Vagina (tissue), 2 donors: ENCODE measurements around the gene SLC35A5. TPM values are rescaled to one million over a fixed set of nuclear protein-coding genes. Genes with fewer than 3 reads are reported as not detected.

Experiments used
- DNase-seq, 2 donors: peaks; one replicate each; pipeline ENCODE4 v3.0.0-alpha.2; 2017; ENCODE audit errors: extremely low spot score in 2 of 2
- H3K27ac ChIP-seq: fragments of 200-600 bp; sonication (generic); one replicate; pipeline ENCODE4 v1.5.1; 2019
- H3K27me3 ChIP-seq: fragments of 200-600 bp; sonication (generic); one replicate; pipeline ENCODE4 v1.5.1; 2019
- H3K36me3 ChIP-seq, 2 donors: fragments of 200-600 bp; sonication (generic); one replicate each; pipeline ENCODE4 v1.5.1; 2017 to 2019
- H3K4me1 ChIP-seq: fragments of 200-600 bp; sonication (generic); one replicate; pipeline ENCODE4 v1.5.1; 2019
- H3K4me3 ChIP-seq, 2 donors: fragments of 200-600 bp; sonication (generic); 1 replicate in 1 of 2; 2 replicates in 1 of 2; pipeline ENCODE4 v1.5.1; 2016 to 2019
- H3K9me3 ChIP-seq: fragments of 200-600 bp; sonication (generic); one replicate; pipeline ENCODE4 v1.5.1; 2019
- POLR2A ChIP-seq, 2 donors: fragments of 450-650 bp; IDR thresholded peaks; one replicate each; pipeline ENCODE4 v1.6.1; 2017; ENCODE audit warnings: antibody characterized with exemption in 2 of 2, mild to moderate bottlenecking in 2 of 2, moderate library complexity in 2 of 2
- POLR2AphosphoS5 ChIP-seq, 2 donors: sonication (generic); formaldehyde crosslinking; IDR thresholded peaks; one replicate each; pipeline ENCODE4 v1.9.0; 2017; ENCODE audit warnings: antibody characterized with exemption in 2 of 2, mild to moderate bottlenecking in 2 of 2, low read depth in 1 of 2; ENCODE audit not compliant: insufficient read depth in 1 of 2
- intact Hi-C: fragments of 100-400 bp; cut with DNase I; formaldehyde crosslinking; loops from one replicate; pipeline ENCODE4 v1.15.1; 2023
- total RNA-seq: library from RNA; depleted of rRNA; stranded (reverse); fragments of >200 nt; gene quantifications from one replicate; pipeline ENCODE4 v1.2.3, GENCODE V29; 2016
- TF ChIP-seq, protein P1 (sequence below), 3 experiments: fragments of 450-650 bp in 2 of 3; fragments of 200-600 bp in 1 of 3; sonication (generic) in 1 of 3; IDR thresholded peaks; one replicate each; pipeline ENCODE4 v1.5.1; 2017 to 2019; ENCODE audit warnings: antibody characterized with exemption in 3 of 3, mild to moderate bottlenecking in 2 of 3, moderate library complexity in 2 of 3

The SLC35A5 gene
- total RNA-seq, 1 donor from 2014 or later: 12.8 TPM

DNA sequence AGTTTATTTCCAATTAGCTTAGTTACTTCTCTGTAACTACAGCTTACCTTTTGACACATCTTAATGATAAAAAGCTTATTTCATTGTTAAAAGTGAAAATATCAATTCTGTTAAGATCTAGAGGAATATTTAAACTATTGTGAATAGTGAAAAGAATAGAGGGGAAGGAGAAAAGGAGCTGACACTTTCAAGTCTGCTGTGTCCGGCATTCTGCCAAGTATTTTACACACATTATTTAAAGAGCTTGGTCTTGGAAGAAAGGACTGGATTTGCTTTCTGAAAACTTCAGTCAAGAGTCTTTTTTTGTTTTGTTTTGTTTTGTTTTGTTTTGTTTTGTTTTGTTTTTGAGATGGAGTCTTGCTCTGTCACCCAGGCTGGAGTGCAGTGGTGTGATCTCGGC, 44.3 kb downstream of the SLC35A5 start:
- DNase-seq: no peak
- Histone ChIP-seq H3K36me3 (peaks cover 0 to 13% of the 10 kb centered on the region in 2 donors), H3K4me3 (no peak overlapping the region), H3K27me3 (no peaks in the 10 kb centered on the region), H3K4me1 (peaks cover 6% of the 10 kb centered on the region), H3K27ac (no peak overlapping the region), H3K9me3 (no peaks in the 10 kb centered on the region)
- TF ChIP-seq POLR2AphosphoS5 (IDR thresholded peaks at IDR 0.05; ENCODE audit: insufficient read depth in 1 of 2, low read depth in 1 of 2) (no peak), POLR2A (IDR thresholded peaks at IDR 0.05) (no peak)
- TF ChIP-seq, protein P1, sequence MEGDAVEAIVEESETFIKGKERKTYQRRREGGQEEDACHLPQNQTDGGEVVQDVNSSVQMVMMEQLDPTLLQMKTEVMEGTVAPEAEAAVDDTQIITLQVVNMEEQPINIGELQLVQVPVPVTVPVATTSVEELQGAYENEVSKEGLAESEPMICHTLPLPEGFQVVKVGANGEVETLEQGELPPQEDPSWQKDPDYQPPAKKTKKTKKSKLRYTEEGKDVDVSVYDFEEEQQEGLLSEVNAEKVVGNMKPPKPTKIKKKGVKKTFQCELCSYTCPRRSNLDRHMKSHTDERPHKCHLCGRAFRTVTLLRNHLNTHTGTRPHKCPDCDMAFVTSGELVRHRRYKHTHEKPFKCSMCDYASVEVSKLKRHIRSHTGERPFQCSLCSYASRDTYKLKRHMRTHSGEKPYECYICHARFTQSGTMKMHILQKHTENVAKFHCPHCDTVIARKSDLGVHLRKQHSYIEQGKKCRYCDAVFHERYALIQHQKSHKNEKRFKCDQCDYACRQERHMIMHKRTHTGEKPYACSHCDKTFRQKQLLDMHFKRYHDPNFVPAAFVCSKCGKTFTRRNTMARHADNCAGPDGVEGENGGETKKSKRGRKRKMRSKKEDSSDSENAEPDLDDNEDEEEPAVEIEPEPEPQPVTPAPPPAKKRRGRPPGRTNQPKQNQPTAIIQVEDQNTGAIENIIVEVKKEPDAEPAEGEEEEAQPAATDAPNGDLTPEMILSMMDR (IDR thresholded peaks at IDR 0.05): no peak
- intact Hi-C loops: no loop called here

DNA sequence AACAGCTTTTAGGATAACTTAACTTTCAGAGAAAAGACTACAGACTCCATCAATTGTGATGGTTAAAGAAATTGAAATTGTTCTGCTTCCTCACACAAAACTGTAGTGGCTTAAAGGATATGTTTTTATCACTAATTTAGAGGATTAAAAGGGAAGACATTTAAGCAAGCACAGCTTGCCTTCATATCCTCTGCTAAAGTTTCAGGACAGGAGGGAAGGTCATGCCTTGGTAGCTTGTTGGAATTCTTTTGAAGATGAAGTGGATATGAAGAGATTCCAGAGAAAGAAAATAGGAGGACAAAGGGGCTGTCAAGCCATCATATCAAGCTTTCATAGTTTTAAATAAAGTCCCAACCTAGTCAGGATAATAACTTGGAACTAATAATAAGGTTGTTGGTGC, 46.0 kb downstream of the SLC35A5 start:
- no peak for DNase-seq
- H3K4me1 ChIP-seq: peaks cover 3% of the 10 kb centered on the region
- H3K27ac ChIP-seq: no peak overlapping the region
- TF ChIP-seq, protein P1 (IDR thresholded peaks at IDR 0.05): no peak
- no peak for TF ChIP-seq POLR2AphosphoS5 (IDR thresholded peaks at IDR 0.05; ENCODE audit: insufficient read depth in 1 of 2, low read depth in 1 of 2)
- TF ChIP-seq POLR2A (IDR thresholded peaks at IDR 0.05): no peak
- H3K4me3 ChIP-seq: no peak overlapping the region
- intact Hi-C loops: no loop called here
- no peaks in the 10 kb centered on the region for H3K9me3 ChIP-seq
- H3K36me3 ChIP-seq: peaks cover 0 to 13% of the 10 kb centered on the region in 2 donors
- H3K27me3 ChIP-seq: no peaks in the 10 kb centered on the region

DNA sequence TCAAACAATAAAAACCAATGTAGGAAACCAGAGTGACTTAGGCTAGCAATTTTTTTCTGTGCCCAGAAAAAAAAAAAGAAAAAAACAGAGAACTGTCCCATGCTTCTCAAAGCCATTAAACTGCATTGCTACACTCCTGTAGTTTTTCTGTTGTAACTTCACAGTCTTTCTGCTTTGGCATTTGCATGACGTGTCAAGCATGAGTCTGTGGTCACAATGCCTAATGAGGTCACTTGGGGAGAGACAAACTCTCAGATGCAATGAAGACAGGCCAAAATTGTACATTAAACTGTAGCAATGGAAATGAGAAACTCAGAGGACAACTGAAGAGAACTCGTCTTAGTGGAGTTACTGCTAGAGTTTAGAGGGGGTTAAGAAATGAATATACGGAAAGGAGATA, 48.3 kb downstream of the SLC35A5 start:
- Histone ChIP-seq H3K27ac (no peak overlapping the region), H3K4me3 (no peak overlapping the region), H3K27me3 (no peaks in the 10 kb centered on the region), H3K4me1 (no peaks in the 10 kb centered on the region), H3K9me3 (no peaks in the 10 kb centered on the region), H3K36me3 (peaks cover 0 to 17% of the 10 kb centered on the region in 2 donors)
- intact Hi-C loops: no loop called here
- no peak for DNase-seq
- TF ChIP-seq POLR2A (IDR thresholded peaks at IDR 0.05) (no peak), POLR2AphosphoS5 (IDR thresholded peaks at IDR 0.05; ENCODE audit: insufficient read depth in 1 of 2, low read depth in 1 of 2) (no peak)

DNA sequence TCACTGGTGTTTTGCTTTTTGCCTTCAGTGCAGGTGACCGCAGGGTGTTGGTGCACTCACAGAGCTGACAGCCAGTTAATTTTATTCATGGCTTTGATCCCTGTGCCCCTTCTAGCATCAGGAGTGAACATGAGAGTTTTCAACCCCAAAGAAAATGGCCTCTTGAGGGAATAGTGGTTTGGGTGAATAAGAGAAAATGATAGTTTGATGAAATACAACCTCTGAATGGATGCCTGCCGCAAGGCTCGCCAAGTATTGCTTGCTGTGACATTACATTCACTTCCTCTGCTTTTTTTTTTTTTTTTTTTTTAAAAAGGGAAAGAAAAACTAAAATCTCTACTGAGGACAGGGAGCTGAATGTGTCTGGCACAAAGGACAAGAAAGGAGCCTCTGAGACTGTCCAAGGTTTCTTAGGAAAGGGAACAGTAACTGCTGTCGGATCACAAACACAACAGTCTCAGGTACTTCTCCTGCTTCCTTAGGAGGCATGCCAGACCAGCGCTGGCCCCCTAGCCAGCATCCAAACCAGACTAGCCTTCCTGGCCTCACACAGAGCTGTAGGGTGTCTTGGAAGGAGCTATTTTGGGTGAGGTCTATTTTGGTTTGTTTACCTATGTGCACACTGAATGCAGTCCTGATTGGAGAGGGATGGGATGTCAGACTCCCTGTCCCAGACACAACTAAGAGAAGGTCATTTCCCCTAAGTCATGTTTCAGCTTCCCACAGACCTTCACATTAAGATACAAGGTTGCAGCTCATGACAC, 50.1 kb downstream of the SLC35A5 start:
- H3K27me3 ChIP-seq: no peaks in the 10 kb centered on the region
- DNase-seq: no peak
- H3K4me3 ChIP-seq: no peak overlapping the region
- no peaks in the 10 kb centered on the region for H3K4me1 ChIP-seq
- intact Hi-C loops: no loop called here
- no peaks in the 10 kb centered on the region for H3K9me3 ChIP-seq
- H3K27ac ChIP-seq: no peak overlapping the region
- H3K36me3 ChIP-seq: peaks cover 0 to 19% of the 10 kb centered on the region in 2 donors
- TF ChIP-seq POLR2AphosphoS5 (IDR thresholded peaks at IDR 0.05; ENCODE audit: insufficient read depth in 1 of 2, low read depth in 1 of 2) (no peak), POLR2A (IDR thresholded peaks at IDR 0.05) (no peak)
- TF ChIP-seq, protein P1 (IDR thresholded peaks at IDR 0.05): no peak

DNA sequence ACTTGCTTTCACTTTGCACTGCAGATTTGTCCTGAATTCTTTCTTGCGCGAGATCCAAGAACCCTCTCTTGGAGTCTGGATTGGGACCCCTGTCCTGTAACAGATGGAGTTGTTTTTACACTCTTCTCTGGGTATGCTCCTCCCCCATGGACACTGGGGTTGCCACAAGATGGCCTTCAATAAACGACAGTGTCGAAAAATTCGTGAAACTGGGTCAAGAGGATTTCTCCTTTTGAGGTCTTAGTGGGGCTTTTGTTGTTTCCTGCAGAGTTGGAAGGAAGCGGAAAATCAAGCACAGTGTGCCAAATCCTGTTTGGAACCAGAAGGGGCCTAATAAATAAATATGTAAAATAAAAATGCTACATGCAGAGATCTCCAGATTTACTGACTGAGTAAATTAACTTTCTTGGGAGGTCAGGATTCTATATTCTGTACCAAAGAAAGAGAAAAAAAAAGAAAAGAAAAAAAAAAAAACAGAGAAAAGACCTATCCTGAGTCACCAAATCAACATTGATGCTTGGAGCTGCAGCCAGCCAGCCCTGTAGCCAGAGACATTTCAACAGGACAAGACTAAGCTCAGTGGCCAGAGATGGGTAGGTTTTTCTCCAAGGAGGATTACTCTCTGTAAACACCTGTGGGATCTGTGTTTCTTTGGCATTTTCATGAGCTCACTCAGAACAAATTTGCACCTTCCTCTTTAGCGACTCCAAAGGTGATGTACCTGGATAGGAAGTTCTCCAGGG, 54.3 kb downstream of the SLC35A5 start:
- intact Hi-C loops: no loop called here
- no peak overlapping the region for H3K4me3 ChIP-seq
- DNase-seq: no peak
- H3K9me3 ChIP-seq: no peaks in the 10 kb centered on the region
- H3K27ac ChIP-seq: no peak overlapping the region
- H3K4me1 ChIP-seq: no peaks in the 10 kb centered on the region
- TF ChIP-seq, protein P1 (IDR thresholded peaks at IDR 0.05): no peak
- TF ChIP-seq POLR2A (IDR thresholded peaks at IDR 0.05): no peak
- TF ChIP-seq POLR2AphosphoS5 (IDR thresholded peaks at IDR 0.05; ENCODE audit: insufficient read depth in 1 of 2, low read depth in 1 of 2): no peak
- no peaks in the 10 kb centered on the region for H3K27me3 ChIP-seq
- H3K36me3 ChIP-seq: peaks cover 0 to 32% of the 10 kb centered on the region in 2 donors
